Dermis blood vessel endothelial cell (primary cell): ENCODE results near the gene ALPK1. TPM values are rescaled to one million over a fixed set of nuclear protein-coding genes. Genes with fewer than 3 reads are reported as not detected.
A peak's percentile ranks its signal among the peaks of the same experiment; 100 is the strongest.
"Not testable (repeated sequence)": the region's sequence is repeated elsewhere in the genome, so short reads cannot be mapped to it uniquely, and the experiment has no call there.

Source experiments
- DNase-seq: peaks from one replicate; pipeline ENCODE4 v3.0.0; 2010
- total RNA-seq: library from RNA; depleted of rRNA; stranded (reverse); fragments of >200 nt; gene quantifications from 2 replicates; pipeline ENCODE4 v1.2.3, GENCODE V29; 2014

The ALPK1 gene
- 4.0 and 4.4 TPM in 2 replicates for total RNA-seq

- peak; percentile 76 for DNase-seq
These were observed at the start of gene ALPK1 for GRCh38 chr4:112296949-112297880. Gene ALPK1 (plus strand): TSS chr4:112297369.

- no peak for DNase-seq
These were observed 46.0 kb upstream of the ALPK1 start for GRCh38 chr4:112251019-112251643.

- DNase-seq, result no peak
These were observed 44.9 kb upstream of the ALPK1 start for GRCh38 chr4:112252234-112252633.

DNA sequence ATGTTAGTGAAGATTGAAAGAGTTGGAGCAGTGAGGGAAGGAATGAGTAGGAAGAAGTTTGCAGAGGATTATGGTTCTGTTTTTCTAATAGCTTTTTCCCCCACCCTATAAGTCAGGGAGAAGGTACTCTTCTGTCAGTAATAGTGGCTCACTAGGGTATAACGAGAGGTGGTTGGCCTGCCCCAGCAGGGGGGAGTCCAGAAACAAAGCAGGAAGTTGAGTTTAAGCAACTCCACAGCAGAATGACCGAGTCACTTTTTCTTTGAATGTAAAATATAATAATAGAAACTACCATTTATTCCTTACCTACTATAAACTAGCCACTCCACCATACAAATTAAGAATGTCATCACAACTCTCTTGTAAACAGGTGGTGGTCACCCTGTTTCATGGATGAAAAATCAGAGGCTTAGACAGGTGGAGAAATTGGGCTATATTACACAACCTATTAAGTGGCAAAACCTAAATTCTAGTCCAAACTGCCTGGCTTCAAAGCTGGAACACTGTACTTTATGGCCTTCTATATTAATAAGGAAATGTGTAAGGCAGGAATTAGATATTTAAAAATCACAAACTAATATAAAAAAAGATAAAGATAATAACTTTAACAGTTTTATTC, 43.7 kb upstream of the ALPK1 start:
- no peak for DNase-seq

DNA sequence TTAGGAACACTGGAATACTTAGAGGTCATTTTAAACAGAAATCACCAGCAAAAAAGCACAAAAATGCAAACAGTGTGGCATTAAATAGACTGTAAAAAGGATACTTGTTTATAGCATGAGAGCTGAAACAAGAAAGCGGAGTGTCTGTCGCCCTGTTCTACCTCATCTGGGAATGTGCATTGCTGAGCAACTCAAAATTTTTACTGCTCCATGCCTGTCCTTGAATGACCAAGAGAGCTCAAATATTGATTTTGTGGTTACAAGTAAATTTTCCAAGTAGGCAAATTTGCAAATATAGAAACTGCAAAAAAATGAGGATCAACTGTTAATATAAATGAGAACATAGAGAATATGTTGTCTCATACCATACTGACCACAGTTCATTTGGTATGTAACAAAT, 40.1 kb upstream of the ALPK1 start:
- no peak for DNase-seq

DNA sequence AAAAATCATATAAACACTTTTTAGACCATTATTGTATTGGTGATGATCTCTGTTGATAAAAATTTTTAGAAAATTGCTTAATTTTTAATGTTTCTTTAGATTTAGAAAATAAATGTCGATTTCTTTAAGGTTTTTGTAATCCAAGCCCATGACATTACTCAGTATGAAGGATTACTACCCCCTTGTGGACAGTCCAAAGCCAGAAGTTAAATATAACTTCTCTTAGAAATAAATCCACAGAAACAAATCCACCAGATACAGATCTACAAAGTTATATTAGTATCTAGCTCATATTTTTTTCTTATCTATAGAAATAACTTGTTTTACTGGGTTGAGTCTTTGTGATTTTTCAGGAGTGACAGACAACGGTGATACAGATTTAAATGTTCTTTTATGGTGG, 30.3 kb upstream of the ALPK1 start:
- DNase-seq, result peak; percentile 63

- DNase-seq, result no peak
These were observed 27.1 kb upstream of the ALPK1 start for GRCh38 chr4:112270051-112270450.

- DNase-seq, result no peak
These were observed 26.3 kb upstream of the ALPK1 start for GRCh38 chr4:112270640-112271421.

DNA sequence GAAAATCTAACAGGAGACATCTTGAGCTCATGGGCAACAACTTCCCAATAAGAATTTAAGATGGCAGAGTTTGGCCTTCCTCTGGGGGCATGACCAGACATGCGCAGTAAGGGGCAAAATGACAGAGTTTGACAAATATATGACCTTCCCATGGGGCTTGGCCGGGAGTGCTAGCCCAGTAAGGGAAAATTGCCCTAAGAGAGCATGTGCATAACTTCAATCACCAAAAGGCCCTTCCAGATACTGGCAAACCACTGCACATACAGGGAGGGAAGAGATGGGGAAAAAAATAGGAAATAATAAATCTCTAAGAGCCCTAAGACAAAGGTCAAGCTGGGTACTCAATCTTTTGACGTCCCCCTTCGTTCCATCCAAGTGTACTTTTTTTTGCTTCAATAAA, 24.9 kb upstream of the ALPK1 start:
- no peak for DNase-seq

DNA sequence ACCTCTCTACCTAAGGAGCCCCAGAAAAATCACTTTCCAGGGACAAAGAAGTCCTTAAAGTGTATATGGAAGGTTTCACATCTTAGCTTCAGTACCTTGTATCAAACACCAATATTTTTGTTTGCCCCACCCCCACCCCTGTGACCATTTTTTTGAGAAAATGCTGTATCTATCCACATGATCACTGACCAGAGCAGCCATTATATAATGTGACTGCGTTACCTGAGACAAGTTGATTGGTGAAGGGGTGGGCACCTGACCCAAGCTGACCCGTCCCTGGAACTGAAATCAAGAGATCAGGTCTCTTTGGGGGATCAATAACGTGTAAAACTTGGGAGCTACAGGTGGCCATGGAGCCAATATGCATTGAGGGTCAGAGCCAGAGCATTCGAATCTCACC, 22.2 kb upstream of the ALPK1 start:
- DNase-seq, result no peak

DNA sequence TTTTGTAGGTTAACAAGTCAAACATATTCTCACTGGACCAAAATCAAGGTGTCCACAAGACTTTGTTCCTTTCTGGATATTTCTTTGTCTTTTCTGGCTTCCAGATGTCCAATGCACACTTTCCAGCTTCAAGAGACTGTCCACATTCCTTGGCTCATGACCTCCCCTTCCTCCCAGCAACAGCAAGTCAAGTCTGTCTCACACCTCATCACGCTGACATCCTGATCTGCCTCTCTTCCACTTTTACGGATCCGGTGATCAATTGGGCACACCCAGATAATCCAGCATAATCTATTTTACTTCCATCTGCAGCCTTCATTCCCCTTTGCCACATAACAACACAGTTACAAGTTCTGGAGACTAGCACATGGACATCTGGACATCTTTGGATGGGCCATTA, 21.1 kb upstream of the ALPK1 start:
- no peak for DNase-seq

- DNase-seq, result no peak
These were observed 19.9 kb upstream of the ALPK1 start for GRCh38 chr4:112277220-112277619.

DNA sequence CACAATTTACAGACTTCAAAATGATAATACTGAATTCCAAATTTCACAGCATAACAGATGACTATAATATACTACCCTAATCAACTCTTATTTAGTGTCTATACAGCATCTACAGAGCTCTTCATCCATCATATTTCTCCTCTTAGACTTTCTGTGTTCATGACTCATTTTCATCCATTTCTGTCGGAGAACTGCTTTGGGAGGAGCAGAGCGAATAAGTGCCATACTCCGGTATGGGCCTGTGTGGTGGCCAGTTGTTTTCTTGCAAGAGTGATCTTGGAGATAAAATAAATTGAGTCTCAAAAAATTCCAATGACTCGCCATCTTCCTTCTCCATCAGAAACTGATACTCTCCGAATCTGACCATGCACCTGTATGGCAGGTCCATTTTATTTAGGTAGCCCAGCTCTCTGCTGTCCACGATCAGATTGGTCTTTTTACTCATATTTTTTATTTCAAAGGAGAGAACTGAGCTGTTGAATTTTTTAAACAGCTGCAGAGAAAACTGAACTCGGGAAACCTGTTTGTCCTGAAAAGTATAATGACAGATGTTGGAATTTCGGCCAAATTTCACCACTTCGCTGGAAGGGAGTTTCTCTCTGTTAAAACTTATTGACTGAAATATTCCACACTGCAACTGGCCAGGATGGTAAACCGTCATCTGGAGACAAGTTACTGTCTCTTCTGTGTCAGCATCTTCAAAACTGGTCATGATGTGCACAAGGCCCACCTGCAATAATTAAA, 19.3 kb upstream of the ALPK1 start:
- DNase-seq, result no peak

DNA sequence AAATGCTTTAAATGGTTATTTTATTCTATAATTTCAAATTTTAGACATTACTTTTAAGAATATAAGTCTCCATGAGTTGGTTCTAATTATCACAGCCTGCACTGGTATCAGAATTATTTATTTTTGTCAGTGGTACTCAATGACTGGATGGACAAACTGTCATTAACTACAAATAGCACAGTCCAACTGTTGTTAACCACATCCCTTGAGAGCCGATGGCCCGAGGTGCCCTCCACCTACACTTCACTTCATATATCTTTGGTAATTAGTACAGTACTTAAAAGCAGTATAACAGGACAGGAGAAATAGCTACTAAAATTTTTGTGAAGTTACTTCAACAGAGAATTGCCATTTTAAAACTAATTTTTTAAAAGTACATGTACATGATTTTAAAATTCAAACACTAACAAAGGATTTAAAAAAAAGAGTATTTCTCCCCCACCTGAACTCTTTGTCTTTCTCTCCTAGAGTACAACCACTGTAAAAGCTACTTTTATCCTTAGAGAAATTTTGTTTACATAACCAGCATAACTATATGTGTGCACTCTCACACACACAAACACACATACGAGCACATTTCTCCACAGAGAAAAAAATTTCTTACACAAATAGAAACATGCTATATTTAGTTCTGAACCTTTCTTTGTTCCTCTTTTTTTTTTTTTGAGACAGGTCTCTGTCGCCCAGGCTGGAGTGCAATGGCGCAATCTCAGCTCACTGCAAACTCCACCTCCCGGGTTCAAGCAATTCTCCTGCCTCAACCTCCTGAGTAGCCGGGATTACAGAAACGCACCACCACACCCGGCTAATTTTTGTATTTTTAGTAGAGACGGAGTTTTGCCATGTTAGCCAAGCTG, 17.9 kb upstream of the ALPK1 start:
- no peak for DNase-seq

- no peak for DNase-seq
These were observed 17.3 kb upstream of the ALPK1 start for GRCh38 chr4:112279882-112280315.

DNA sequence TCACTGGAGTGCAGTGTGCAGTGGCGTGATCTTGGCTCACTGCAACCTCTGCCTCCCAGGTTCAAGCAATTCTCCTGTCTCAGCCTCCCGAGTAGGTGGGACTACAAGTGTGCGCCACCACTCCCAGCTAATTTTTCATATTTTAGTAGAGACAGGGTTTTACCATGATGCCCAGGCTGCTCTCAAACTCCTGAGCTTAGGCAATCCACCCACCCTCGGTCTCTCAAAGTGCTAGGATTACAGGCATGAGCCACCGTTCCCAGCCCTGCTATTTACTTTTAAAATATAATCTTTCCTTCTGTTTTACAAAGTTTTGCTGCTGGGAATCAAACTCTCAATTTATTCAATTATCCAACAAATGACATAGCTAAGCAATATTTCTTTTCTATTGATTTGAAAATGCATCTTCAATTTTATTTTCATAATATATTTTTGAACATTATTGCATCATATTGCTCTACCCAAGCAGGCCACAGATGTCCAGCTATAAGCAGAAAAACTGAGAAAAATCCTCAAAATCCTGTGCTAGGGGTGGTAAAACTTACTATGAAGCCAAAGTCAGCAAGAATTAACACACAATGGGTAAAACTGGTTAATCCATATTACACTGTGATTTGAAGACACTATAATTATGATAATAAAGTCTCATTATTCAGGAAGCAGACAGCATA, 16.6 kb upstream of the ALPK1 start:
- DNase-seq, result no peak

DNA sequence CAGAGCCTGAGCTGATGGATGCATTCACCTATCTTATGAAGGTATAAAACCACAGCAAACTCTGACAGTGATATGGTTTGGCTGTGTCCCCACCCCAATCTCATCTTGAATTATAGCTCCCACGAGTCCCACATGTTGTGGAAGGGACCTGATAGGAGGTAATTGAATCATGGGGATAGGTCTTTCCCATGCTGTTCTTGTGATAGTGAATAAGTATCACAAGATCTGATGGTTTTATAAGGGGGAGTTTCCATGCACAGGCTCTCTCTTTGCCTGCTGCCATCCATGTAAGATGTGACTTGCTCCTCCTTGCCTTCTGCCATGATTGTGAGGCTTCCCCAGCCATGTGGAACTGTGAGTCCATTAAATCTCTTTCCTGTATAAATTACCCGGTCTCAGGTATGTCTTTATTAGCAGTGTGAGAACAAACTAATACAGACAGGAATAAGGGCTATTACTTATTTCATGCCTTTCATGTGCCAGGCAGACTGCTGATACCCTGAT, 15.2 kb upstream of the ALPK1 start:
- DNase-seq, result not testable (repeated sequence)

DNA sequence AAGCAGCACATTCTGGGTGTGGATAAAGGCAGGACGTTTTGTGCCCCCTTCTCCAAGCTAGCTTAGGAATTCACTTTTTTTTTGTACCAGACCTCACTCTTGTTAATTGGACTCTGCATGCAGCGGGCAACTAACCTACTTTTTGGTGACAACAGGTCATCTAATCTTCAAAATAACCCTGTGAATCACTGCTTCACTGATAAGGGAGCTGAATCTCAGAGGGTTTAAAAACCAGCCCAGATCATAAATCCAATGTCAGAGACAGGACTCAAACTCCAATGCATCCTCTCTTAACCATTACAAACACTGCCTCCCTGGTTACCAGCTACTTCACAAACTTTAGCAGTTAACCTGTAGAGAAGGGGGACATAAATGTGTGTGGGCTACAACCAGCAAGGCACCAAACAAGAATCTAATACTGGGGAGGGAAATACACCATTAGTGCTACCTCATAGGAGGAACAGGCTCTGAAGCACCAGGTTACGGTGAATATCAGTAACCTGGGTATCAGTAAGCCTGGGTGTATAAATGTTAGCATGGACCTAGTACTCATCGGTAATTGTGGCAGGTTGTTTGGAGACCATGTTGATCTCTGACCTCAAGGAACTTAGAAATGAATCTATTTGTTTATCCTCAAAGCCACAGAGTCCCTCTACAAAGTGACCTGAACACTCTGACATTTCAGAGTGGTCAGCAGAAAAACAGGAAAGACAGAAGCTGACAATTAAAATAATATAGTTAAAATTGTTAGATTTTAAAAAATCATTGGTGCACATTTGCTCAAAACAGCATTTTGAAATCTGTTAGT, 14.1 kb upstream of the ALPK1 start:
- DNase-seq, result no peak

DNA sequence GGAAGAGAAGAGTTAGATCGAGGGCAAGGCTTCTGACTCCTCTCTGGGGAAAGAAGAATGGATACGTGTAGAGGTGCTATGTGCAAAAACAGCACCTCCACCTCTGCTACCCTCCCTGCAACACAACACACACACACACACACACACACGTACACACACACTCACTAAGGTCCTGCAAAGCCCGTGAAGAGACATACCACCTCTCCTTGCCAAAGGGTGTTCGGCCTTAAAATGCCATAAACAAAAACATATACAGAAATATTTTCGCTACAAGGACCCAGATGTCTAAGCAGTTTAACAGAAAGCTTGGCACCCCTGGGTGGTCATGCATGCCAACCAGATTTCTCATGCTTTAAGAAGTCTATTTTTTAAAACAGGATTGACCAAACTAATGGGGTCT, 13.0 kb upstream of the ALPK1 start:
- peak; percentile 31 for DNase-seq
